Measurements from ENCODE around the gene MUC5B.
"Not testable (repeated sequence)": the region's sequence is repeated elsewhere in the genome, so short reads cannot be mapped to it uniquely, and the experiment has no call there.

MUC5B gene

GRCh38 chr11:1233351-1234053 is 10.6 kb downstream of the MUC5B start:
- no peak for DNase-seq (ENCODE audit: low spot score)

- no peak for DNase-seq (ENCODE audit: low spot score)
These were observed 11.3 kb downstream of the MUC5B start for GRCh38 chr11:1234054-1234720.

- DNase-seq (ENCODE audit: low spot score) = no peak
These were observed 12.0 kb downstream of the MUC5B start for GRCh38 chr11:1234771-1235305.

- DNase-seq (ENCODE audit: low spot score) = no peak
These were observed 12.5 kb downstream of the MUC5B start for GRCh38 chr11:1235306-1235900.

GRCh38 chr11:1235901-1236315 is 13.0 kb downstream of the MUC5B start:
- DNase-seq (ENCODE audit: low spot score) = no peak

- no peak for DNase-seq (ENCODE audit: low spot score)
These were observed 13.7 kb downstream of the MUC5B start for GRCh38 chr11:1236316-1237127.

- DNase-seq (ENCODE audit: low spot score) = no peak
These were observed 14.3 kb downstream of the MUC5B start for GRCh38 chr11:1237128-1237580.

- DNase-seq (ENCODE audit: low spot score) = no peak
These were observed 15.0 kb downstream of the MUC5B start for GRCh38 chr11:1237851-1238250.

- no peak for DNase-seq (ENCODE audit: low spot score)
These were observed 16.1 kb downstream of the MUC5B start for GRCh38 chr11:1238767-1239595.

- no peak for DNase-seq (ENCODE audit: low spot score)
These were observed 16.8 kb downstream of the MUC5B start for GRCh38 chr11:1239596-1240205.

GRCh38 chr11:1240771-1241170 is 17.9 kb downstream of the MUC5B start:
- no peak for DNase-seq (ENCODE audit: low spot score)

- no peak for DNase-seq (ENCODE audit: low spot score)
These were observed 18.8 kb downstream of the MUC5B start for GRCh38 chr11:1241706-1242105.

GRCh38 chr11:1242289-1242688 is 19.4 kb downstream of the MUC5B start:
- DNase-seq (ENCODE audit: low spot score) = no peak

GRCh38 chr11:1242751-1243150 is 19.9 kb downstream of the MUC5B start:
- DNase-seq (ENCODE audit: low spot score) = not testable (repeated sequence)

GRCh38 chr11:1243521-1243920 is 20.7 kb downstream of the MUC5B start:
- not testable (repeated sequence) for DNase-seq (ENCODE audit: low spot score)

- not testable (repeated sequence) for DNase-seq (ENCODE audit: low spot score)
These were observed 21.7 kb downstream of the MUC5B start for GRCh38 chr11:1244557-1244956.

- DNase-seq (ENCODE audit: low spot score) = not testable (repeated sequence)
These were observed 22.9 kb downstream of the MUC5B start for GRCh38 chr11:1245717-1246116.

GRCh38 chr11:1246301-1246700 is 23.4 kb downstream of the MUC5B start:
- not testable (repeated sequence) for DNase-seq (ENCODE audit: low spot score)

- not testable (repeated sequence) for DNase-seq (ENCODE audit: low spot score)
These were observed 24.2 kb downstream of the MUC5B start for GRCh38 chr11:1247026-1247425.

GRCh38 chr11:1248951-1249350 is 26.1 kb downstream of the MUC5B start:
- DNase-seq (ENCODE audit: low spot score) = not testable (repeated sequence)

GRCh38 chr11:1250411-1250810 is 27.5 kb downstream of the MUC5B start:
- not testable (repeated sequence) for DNase-seq (ENCODE audit: low spot score)

Data from COLO829 (cell line).